OCI-LY1 (cell line): ENCODE results near the gene CTAG1A.

Experiments
- H2AFZ ChIP-seq: fragments of 200-600 bp; sonication (generic), shearing (Covaris generic); 2 replicates; pipeline ENCODE4 v1.6.0; 2014; ENCODE audit warnings: antibody characterized with exemption, mild to moderate bottlenecking, low read length
- H3F3A ChIP-seq: fragments of 200-600 bp; sonication (generic), shearing (Covaris generic); 2 replicates; pipeline ENCODE4 v1.6.0; 2014; ENCODE audit warnings: mild to moderate bottlenecking, antibody characterized with exemption, low read length, moderate library complexity; ENCODE audit not compliant: insufficient read depth
- H3K27ac ChIP-seq: fragments of 200-600 bp; sonication (generic); 2 replicates; pipeline ENCODE4 v1.5.1; 2014; ENCODE audit warnings: low read length, mixed run types, mild to moderate bottlenecking, low read depth; ENCODE audit not compliant: poor library complexity, severe bottlenecking
- H3K27me3 ChIP-seq: fragments of 200-600 bp; sonication (generic); 2 replicates; pipeline ENCODE4 v1.6.0; 2014; ENCODE audit warnings: antibody characterized with exemption, mild to moderate bottlenecking, low read length, moderate library complexity; ENCODE audit not compliant: insufficient read depth
- H3K36me3 ChIP-seq: fragments of 200-600 bp; sonication (generic); 2 replicates; pipeline ENCODE4 v1.6.1; 2014; ENCODE audit warnings: mild to moderate bottlenecking, antibody characterized with exemption, low read length, moderate library complexity, mixed read lengths; ENCODE audit not compliant: insufficient read depth
- H3K4me1 ChIP-seq: fragments of 200-600 bp; sonication (generic); 2 replicates; pipeline ENCODE4 v1.5.1; 2014; ENCODE audit warnings: mild to moderate bottlenecking, low read length, moderate library complexity; ENCODE audit not compliant: insufficient read depth, severe bottlenecking
- H3K4me2 ChIP-seq: fragments of 200-600 bp; sonication (generic), shearing (Covaris generic); 2 replicates; pipeline ENCODE4 v1.6.1; 2014; ENCODE audit warnings: low read length
- H3K4me3 ChIP-seq: fragments of 200-600 bp; sonication (generic); 2 replicates; pipeline ENCODE4 v1.5.1; 2014; ENCODE audit warnings: low read length, low read depth, mild to moderate bottlenecking, mixed read lengths; ENCODE audit not compliant: poor library complexity, severe bottlenecking
- H3K79me2 ChIP-seq: fragments of 200-600 bp; shearing (Covaris generic); 2 replicates; pipeline ENCODE4 v1.6.1; 2016; ENCODE audit warnings: mixed run types, low read length, mixed read lengths; ENCODE audit not compliant: insufficient read depth
- H3K9ac ChIP-seq: fragments of 200-600 bp; sonication (generic), shearing (Covaris generic); 2 replicates; pipeline ENCODE4 v1.6.1; 2014; ENCODE audit warnings: mild to moderate bottlenecking, low read length, mixed read lengths
- H3K9me2 ChIP-seq: fragments of 200-600 bp; sonication (generic), shearing (Covaris generic); 2 replicates; pipeline ENCODE4 v1.6.1; 2014; ENCODE audit warnings: low read depth, mild to moderate bottlenecking, low read length, mixed read lengths
- H3K9me3 ChIP-seq: fragments of 200-600 bp; shearing (Covaris generic); 2 replicates; pipeline ENCODE4 v1.6.1; 2014; ENCODE audit warnings: low read length, mixed read lengths
- H4K20me1 ChIP-seq: fragments of 200-600 bp; sonication (generic), shearing (Covaris generic); 2 replicates; pipeline ENCODE4 v1.6.0; 2016; ENCODE audit warnings: mild to moderate bottlenecking, low read length; ENCODE audit not compliant: insufficient read depth
- EZH2 ChIP-seq: fragments of 200-600 bp; sonication (generic), shearing (Covaris generic); IDR thresholded peaks from 2 replicates; pipeline ENCODE4 v1.8.0; 2017; ENCODE audit warnings: borderline replicate concordance, mixed run types, mild to moderate bottlenecking, antibody characterized with exemption, low read length, moderate library complexity, mixed read lengths
- TF ChIP-seq, protein P1 (sequence below): fragments of 200-600 bp; sonication (generic), shearing (Covaris generic); IDR thresholded peaks from 2 replicates; pipeline ENCODE4 v1.5.1; 2017; ENCODE audit warnings: mild to moderate bottlenecking, antibody characterized with exemption, low read length, moderate library complexity, mixed read lengths

CTAG1A gene

DNA sequence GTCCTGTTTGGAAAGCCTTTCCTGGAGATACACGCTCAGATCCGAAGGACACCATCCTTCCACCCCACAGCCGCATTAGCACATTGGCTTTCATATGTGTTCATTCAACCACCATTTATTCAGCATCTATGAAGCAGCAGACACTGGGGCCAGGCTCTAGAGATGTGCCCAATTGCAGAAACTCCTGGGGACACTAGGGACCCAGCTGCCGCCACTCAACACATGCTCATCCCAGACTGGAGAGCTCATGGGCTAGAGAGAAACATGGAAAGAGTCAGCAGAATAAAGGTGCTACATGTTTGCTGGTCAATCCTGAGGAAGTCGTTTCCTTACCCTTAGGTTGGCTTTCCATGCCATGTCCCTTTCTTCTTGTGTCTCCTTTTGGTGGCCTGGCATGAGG is 7.6 kb downstream of the CTAG1A start:
- TF ChIP-seq, protein P1, sequence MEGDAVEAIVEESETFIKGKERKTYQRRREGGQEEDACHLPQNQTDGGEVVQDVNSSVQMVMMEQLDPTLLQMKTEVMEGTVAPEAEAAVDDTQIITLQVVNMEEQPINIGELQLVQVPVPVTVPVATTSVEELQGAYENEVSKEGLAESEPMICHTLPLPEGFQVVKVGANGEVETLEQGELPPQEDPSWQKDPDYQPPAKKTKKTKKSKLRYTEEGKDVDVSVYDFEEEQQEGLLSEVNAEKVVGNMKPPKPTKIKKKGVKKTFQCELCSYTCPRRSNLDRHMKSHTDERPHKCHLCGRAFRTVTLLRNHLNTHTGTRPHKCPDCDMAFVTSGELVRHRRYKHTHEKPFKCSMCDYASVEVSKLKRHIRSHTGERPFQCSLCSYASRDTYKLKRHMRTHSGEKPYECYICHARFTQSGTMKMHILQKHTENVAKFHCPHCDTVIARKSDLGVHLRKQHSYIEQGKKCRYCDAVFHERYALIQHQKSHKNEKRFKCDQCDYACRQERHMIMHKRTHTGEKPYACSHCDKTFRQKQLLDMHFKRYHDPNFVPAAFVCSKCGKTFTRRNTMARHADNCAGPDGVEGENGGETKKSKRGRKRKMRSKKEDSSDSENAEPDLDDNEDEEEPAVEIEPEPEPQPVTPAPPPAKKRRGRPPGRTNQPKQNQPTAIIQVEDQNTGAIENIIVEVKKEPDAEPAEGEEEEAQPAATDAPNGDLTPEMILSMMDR = no peak
- no peak for TF ChIP-seq EZH2
- Histone ChIP-seq H4K20me1 (no peaks in the 10 kb centered on the region), H3F3A (no peaks in the 10 kb centered on the region), H2AFZ (no peak overlapping the region), H3K4me3 (no peak overlapping the region), H3K4me2 (no peak overlapping the region), H3K9me2 (no peaks in the 10 kb centered on the region), H3K9ac (no peak overlapping the region), H3K9me3 (no peaks in the 10 kb centered on the region), H3K36me3 (no peaks in the 10 kb centered on the region), H3K4me1 (no peaks in the 10 kb centered on the region), H3K27me3 (no peaks in the 10 kb centered on the region), H3K27ac (no peak overlapping the region), H3K79me2 (no peaks in the 10 kb centered on the region)

DNA sequence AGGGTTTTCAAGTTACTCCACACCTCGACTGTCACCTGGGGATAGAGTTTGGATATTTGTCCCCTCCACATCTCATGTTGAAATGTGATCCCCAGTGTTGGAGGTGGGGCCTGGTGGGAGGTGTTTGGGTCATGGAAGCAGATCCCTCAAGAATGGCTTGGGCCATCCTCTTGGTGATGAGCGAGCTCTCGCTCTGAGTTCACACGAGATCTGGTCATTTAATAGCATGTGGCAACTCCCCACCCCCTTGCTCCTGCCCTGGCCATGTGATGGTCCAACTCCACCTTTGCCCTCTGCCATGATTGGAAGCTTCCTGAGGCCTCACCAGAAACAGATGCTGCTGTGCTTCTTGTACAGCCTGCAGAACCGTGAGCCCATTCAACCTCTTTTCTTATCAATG is 8.3 kb downstream of the CTAG1A start:
- H3K9me3 ChIP-seq = no peaks in the 10 kb centered on the region
- no peak overlapping the region for H3K4me2 ChIP-seq
- no peak overlapping the region for H3K9ac ChIP-seq
- no peaks in the 10 kb centered on the region for H3K36me3 ChIP-seq
- H2AFZ ChIP-seq = no peak overlapping the region
- no peak overlapping the region for H3K4me3 ChIP-seq
- no peaks in the 10 kb centered on the region for H3K9me2 ChIP-seq
- H3K27me3 ChIP-seq = no peaks in the 10 kb centered on the region
- H3F3A ChIP-seq = no peaks in the 10 kb centered on the region
- no peaks in the 10 kb centered on the region for H4K20me1 ChIP-seq
- TF ChIP-seq, protein P1 = no peak
- TF ChIP-seq EZH2 = no peak
- no peak overlapping the region for H3K27ac ChIP-seq
- H3K79me2 ChIP-seq = no peaks in the 10 kb centered on the region
- H3K4me1 ChIP-seq = no peaks in the 10 kb centered on the region

DNA sequence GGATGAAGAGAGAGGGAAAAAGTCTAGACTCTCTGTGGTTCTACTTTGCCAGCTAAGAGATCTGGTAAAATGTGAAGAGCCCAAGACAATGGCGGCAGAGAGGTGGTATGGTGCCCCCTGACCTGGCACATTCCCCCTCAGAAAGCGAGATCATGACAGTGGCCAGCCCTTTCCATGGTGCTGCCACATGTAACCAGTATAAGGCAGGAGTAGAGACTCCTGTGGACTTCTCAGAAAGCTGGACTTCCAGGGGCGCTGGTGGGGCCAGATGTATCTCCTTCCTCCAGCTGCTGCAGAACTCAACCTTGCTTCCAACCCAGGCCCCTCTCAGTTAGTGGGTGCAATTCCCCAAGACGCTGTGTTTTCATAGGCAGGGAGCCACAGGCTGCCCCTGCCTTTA is 9.6 kb downstream of the CTAG1A start:
- no peaks in the 10 kb centered on the region for H3K4me1 ChIP-seq
- TF ChIP-seq, protein P1 = no peak
- TF ChIP-seq EZH2 = no peak
- H3K9me2 ChIP-seq = no peaks in the 10 kb centered on the region
- no peak overlapping the region for H3K27ac ChIP-seq
- no peak overlapping the region for H2AFZ ChIP-seq
- no peaks in the 10 kb centered on the region for H3K36me3 ChIP-seq
- H3K79me2 ChIP-seq = no peaks in the 10 kb centered on the region
- H3K9ac ChIP-seq = no peak overlapping the region
- no peak overlapping the region for H3K4me3 ChIP-seq
- H3K9me3 ChIP-seq = no peaks in the 10 kb centered on the region
- H4K20me1 ChIP-seq = no peaks in the 10 kb centered on the region
- no peaks in the 10 kb centered on the region for H3K27me3 ChIP-seq
- H3F3A ChIP-seq = no peaks in the 10 kb centered on the region
- H3K4me2 ChIP-seq = no peak overlapping the region
